Colonic mucosa (tissue), 4 donors: ENCODE measurements around the gene ANKZF1. TPM values are rescaled to one million over a fixed set of nuclear protein-coding genes. Genes with fewer than 3 reads are reported as not detected.

Source experiments
- DNase-seq: peaks from one replicate; pipeline ENCODE4 v3.0.0-alpha.2; 2020
- H3K27ac ChIP-seq: fragments of 200-600 bp; one replicate; pipeline ENCODE4 v1.8.0; 2021
- H3K27me3 ChIP-seq: fragments of 200-600 bp; one replicate; pipeline ENCODE4 v1.8.0; 2021
- H3K36me3 ChIP-seq: fragments of 200-600 bp; one replicate; pipeline ENCODE4 v1.8.0; 2021
- H3K4me1 ChIP-seq: fragments of 200-600 bp; one replicate; pipeline ENCODE4 v1.8.0; 2021; ENCODE audit warnings: mild to moderate bottlenecking
- H3K4me3 ChIP-seq: fragments of 200-600 bp; one replicate; pipeline ENCODE4 v1.8.0; 2021
- H3K9ac ChIP-seq, 2 donors: one replicate each; pipeline ENCODE4 v1.7.0; 2013; ENCODE audit warnings: control low read depth in 2 of 2, low read depth in 2 of 2, low read length in 2 of 2
- H3K9me3 ChIP-seq: fragments of 200-600 bp; one replicate; pipeline ENCODE4 v1.8.0; 2021
- intact Hi-C: fragments of 100-400 bp; cut with DNase I; formaldehyde crosslinking; loops from one replicate; pipeline ENCODE4 v1.14.1; 2022
- total RNA-seq, 2 donors: library from RNA; stranded (reverse); fragmentation: NEBNext Ultra II Directional in 1 of 2; extraction: Animal tissue kit (Norgen Biotek cat#: 25700) in 1 of 2; gene quantifications; one replicate each; pipeline ENCODE4 v1.2.1, GENCODE V29; 2021
- TF ChIP-seq, protein P1 (sequence below): fragments of 200-600 bp; IDR thresholded peaks from one replicate; pipeline ENCODE4 v1.8.0; 2022; ENCODE audit warnings: antibody characterized with exemption, mild to moderate bottlenecking
- donor health status: healthy.
- donor health status: DM: no; HTN: no; CAD: no.
- donor health status: DM: no; HTN: no; CAD: no.

ANKZF1 gene
- total RNA-seq, 2 donors from 2014 or later, result 56.7 to 67.1 TPM

DNA sequence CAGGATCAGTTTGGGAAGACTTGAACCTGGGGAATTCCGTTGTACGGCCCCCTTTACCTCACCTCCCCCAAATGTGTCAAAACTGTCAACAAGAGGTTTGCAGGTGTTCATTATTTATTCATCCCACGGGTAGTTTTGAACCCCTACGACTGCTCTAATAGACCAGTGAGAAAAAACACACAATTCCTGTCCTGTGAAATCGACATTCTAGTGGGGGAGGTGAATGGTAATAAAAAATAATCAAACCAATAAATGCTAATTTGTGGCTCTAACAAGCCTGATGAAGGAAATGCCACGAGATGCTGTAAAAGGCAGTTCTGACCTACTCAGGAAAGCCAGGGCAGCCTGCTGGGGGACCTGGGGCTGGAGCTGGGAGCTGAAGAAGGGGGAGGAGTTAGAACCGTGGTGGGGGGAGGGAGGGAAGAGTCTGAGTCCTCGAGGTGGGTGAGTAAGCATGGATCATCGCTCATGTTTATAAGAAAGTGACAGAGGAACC lies 49.1 kb downstream of the ANKZF1 start:
- Histone ChIP-seq H3K9me3 (no peaks in the 10 kb centered on the region), H3K27me3 (no peaks in the 10 kb centered on the region), H3K27ac (peak overlapping the region; percentile 97), H3K4me1 (peaks cover 6% of the 10 kb centered on the region), H3K36me3 (no peaks in the 10 kb centered on the region), H3K4me3 (peak overlapping the region; percentile 53), H3K9ac (peak overlapping the region; percentile 88 to 90)
- TF ChIP-seq, protein P1, sequence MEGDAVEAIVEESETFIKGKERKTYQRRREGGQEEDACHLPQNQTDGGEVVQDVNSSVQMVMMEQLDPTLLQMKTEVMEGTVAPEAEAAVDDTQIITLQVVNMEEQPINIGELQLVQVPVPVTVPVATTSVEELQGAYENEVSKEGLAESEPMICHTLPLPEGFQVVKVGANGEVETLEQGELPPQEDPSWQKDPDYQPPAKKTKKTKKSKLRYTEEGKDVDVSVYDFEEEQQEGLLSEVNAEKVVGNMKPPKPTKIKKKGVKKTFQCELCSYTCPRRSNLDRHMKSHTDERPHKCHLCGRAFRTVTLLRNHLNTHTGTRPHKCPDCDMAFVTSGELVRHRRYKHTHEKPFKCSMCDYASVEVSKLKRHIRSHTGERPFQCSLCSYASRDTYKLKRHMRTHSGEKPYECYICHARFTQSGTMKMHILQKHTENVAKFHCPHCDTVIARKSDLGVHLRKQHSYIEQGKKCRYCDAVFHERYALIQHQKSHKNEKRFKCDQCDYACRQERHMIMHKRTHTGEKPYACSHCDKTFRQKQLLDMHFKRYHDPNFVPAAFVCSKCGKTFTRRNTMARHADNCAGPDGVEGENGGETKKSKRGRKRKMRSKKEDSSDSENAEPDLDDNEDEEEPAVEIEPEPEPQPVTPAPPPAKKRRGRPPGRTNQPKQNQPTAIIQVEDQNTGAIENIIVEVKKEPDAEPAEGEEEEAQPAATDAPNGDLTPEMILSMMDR, result no peak
- intact Hi-C loops, result no loop called here
- DNase-seq, result no peak

DNA sequence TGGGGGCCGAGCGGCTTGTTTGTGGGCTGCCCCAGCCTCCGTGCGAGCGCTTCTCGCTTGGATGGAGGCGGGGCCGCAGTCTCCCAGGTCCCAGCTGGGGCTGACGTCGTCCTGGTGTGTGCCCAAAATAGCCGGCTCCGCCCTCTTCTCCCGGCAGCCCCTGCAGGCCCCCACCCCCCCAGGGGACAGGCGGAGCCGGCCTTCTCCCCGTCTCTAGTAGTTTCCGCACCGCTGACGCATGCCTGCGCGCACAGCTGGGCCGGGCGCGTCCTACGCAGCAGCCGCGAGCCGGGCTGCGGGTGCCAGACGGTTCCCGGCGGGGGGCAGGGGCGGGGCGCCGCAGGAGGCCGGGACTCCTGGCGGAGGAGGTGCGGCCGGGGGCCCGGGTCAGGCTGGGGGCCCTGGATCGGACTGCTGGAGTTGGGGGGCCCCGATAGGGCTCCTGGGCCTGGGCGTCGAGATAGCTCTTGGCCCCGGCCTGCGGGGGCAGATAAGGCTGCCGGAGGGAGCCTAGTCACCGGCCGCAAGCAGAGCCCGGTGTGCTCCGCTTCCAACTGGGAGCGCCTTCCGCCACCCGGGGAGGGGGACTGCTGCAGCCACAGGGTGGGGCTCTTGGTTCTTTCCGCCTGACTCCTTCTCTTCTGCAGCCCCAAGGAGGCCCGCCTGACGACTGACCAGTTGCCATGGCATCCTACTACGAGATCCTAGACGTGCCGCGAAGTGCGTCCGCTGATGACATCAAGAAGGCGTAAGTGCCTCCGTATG lies 49.7 kb downstream of the ANKZF1 start, which contains the start of gene DNAJB2:
DNAJB2 (plus strand) TSS at position 216 of the 765 bp plus-strand sequence; CDS start at position 684, 468 bp downstream.
- intact Hi-C loops, result no loop called here
- no peaks in the 10 kb centered on the region for H3K27me3 ChIP-seq
- peaks cover 6% of the 10 kb centered on the region for H3K4me1 ChIP-seq
- peak; percentile 99 for DNase-seq
- H3K27ac ChIP-seq, result peak within 1 kb of the TSS; percentile 97
- H3K9me3 ChIP-seq, result no peaks in the 10 kb centered on the region
- H3K36me3 ChIP-seq, result no peaks in the 10 kb centered on the region
- peak within 1 kb of the TSS; percentile 53 for H3K4me3 ChIP-seq
- H3K9ac ChIP-seq, result peak within 1 kb of the TSS; percentile 88 to 90
- TF ChIP-seq, protein P1, result no peak

DNA sequence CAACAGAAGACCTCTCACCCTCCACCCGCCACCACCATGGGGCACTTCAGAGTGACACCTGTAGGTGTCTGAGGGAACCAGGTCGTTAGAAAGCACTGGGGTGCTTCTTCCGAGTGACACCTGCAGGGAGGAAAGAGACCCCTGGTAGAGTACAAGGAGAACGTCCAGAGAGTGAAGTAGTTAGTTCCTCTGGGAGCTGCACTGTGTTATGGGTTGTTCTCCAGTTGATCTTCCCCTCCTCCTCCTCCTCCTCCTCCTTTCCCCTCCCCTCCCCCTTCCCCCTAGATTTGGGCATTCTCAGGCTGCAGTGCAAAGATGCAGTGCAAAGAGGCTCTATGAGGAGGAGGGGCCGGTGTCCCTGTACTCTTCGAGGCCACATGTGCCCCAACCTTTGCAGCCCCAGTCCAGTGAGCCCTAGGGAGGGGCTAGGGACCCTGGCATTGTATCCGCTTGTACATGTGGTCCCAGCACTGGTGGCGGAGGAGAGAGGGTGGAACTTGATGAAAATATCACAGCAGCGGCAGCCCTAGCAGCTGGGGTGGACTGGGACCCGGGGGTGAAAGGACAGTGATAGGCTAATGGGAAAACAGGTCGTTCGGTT lies 50.4 kb downstream of the ANKZF1 start:
- H3K36me3 ChIP-seq, result no peaks in the 10 kb centered on the region
- H3K9me3 ChIP-seq, result no peaks in the 10 kb centered on the region
- no peak for DNase-seq
- peak overlapping the region; percentile 88 to 90 for H3K9ac ChIP-seq
- peak overlapping the region; percentile 53 for H3K4me3 ChIP-seq
- TF ChIP-seq, protein P1, result no peak
- H3K27ac ChIP-seq, result peak overlapping the region; percentile 97
- H3K27me3 ChIP-seq, result no peaks in the 10 kb centered on the region
- intact Hi-C loops, result no loop called here
- H3K4me1 ChIP-seq, result peaks cover 6% of the 10 kb centered on the region

DNA sequence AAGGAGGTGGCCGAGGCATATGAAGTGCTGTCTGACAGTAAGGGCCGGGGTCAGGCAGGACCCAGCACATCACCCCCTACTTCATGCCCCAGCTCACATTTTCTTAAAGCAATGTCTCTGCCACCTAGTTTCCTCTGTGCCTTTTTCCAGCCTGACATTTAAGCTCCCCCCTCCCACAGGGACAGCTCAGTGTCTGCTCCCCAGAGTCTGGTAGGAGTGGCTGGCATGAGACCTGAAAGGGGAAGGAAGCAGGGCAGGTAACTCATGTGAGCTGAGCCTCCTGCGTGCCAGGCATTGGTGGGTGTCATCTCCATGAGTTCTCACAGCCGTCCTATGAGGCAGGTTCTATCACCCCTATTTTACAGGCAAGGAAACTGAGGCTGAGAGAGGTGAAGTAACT lies 51.0 kb downstream of the ANKZF1 start:
- H3K27ac ChIP-seq, result no peak overlapping the region
- H3K4me3 ChIP-seq, result no peak overlapping the region
- no peak for DNase-seq
- H3K9ac ChIP-seq, result no peak overlapping the region
- H3K9me3 ChIP-seq, result no peaks in the 10 kb centered on the region
- intact Hi-C loops, result no loop called here
- TF ChIP-seq, protein P1, result no peak
- H3K36me3 ChIP-seq, result no peaks in the 10 kb centered on the region
- peaks cover 6% of the 10 kb centered on the region for H3K4me1 ChIP-seq
- no peaks in the 10 kb centered on the region for H3K27me3 ChIP-seq

DNA sequence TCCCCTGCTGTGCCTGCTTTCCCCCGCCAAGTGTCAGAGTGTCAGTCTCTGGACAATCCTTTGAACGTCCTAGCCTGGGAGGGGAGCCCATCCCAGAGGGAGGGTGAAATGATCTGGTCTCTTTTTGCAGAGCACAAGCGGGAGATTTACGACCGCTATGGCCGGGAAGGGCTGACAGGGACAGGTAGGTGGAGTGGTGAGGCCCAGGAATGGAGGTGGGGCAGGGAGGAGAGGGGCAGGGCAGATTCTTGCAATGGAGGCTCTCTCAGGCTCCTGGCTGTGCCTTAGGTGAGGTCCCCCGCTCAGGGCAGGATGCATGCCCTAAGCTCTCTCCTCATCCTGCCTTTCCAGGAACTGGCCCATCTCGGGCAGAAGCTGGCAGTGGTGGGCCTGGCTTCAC lies 52.0 kb downstream of the ANKZF1 start:
- H3K9me3 ChIP-seq, result no peaks in the 10 kb centered on the region
- no peaks in the 10 kb centered on the region for H3K36me3 ChIP-seq
- TF ChIP-seq, protein P1, result no peak
- intact Hi-C loops, result no loop called here
- DNase-seq, result no peak
- peaks cover 6% of the 10 kb centered on the region for H3K4me1 ChIP-seq
- H3K9ac ChIP-seq, result no peak overlapping the region
- H3K27me3 ChIP-seq, result no peaks in the 10 kb centered on the region
- no peak overlapping the region for H3K4me3 ChIP-seq
- no peak overlapping the region for H3K27ac ChIP-seq
